ENCODE results near the gene KAT14.
"Not testable (repeated sequence)": the region's sequence is repeated elsewhere in the genome, so short reads cannot be mapped to it uniquely, and the experiment has no call there.

The KAT14 gene

DNA sequence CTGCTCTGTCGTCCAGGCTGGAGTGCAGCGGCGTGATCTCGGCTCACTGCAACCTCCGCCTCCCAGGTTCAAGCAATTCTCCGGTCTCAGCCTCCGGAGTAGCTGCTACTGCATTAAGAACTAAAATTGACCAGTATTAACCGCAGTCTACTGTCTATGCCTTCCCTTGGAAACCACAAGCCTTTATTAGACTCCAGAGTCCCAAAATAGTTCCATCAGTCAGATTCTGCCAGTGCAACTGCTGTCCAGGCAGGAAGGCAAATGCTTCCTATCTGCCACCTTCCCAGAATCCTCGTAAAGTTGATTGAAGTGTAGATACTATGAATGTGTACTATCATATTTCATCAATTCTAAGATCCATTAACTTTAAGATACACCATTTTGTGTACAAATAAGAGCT is 16.7 kb downstream of the KAT14 start:
- no peak for DNase-seq (ENCODE audit: low read depth in 4 of 4, low spot score in 1 of 4)

DNA sequence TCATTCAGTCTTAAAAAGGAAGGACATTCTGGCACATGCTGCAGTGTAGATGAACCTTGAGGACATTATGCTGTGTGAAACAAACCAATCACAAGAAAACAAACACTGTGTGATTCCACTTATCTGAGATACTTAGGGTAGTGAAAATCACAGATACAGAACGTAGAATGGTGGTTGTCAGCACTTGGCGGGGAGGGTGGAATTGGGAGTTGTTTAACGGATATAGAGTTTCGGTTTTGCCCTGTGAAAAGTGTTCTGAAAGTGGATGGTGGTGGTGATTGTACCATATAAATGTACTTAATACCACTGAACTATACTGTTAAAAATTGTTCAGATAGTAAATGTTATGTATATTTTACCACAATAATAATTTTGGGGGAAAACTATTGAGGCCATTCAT is 18.4 kb downstream of the KAT14 start:
- no peak for DNase-seq (ENCODE audit: low read depth in 4 of 4, low spot score in 1 of 4)

DNA sequence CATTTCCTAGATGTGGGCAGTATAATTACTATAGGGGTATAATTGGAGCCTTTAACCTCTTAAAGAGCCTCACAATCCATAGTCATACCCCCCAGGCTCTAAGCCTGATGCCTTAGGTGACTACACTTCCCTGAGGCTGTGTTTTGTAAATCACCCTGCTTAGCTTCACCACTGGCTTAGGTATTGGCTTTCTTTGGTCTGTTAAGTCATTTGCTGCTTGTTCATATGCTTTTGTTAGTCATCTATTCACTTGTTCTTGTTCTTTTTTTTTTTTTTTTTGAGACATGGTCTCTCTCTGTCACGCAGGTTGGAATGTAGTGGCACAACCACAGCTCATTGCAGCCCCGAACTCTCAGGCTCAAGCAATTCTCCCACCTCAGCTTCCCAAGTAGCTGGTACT is 26.7 kb downstream of the KAT14 start:
- DNase-seq (ENCODE audit: low read depth in 4 of 4, low spot score in 1 of 4) = no peak

DNA sequence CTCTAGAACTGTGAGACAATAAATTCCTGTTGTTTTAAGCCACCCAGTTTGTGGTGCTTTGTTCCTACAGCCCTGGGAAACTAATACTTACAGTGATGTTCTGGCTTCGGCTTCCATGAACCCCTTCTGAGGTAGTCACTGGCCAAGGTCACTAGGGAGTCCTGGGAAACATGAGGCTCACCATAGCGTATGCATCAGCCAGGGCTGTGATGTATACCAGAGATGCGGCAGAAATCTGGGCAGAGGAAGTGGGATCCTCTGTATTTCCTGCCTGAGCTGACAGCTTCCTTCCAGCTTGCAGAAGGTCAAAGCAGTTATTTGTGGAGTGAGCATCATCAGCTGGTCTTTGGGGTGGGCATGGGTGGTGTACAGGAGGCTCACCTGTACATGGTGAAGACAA is 27.9 kb downstream of the KAT14 start:
- no peak for DNase-seq (ENCODE audit: low read depth in 4 of 4, low spot score in 1 of 4)

DNA sequence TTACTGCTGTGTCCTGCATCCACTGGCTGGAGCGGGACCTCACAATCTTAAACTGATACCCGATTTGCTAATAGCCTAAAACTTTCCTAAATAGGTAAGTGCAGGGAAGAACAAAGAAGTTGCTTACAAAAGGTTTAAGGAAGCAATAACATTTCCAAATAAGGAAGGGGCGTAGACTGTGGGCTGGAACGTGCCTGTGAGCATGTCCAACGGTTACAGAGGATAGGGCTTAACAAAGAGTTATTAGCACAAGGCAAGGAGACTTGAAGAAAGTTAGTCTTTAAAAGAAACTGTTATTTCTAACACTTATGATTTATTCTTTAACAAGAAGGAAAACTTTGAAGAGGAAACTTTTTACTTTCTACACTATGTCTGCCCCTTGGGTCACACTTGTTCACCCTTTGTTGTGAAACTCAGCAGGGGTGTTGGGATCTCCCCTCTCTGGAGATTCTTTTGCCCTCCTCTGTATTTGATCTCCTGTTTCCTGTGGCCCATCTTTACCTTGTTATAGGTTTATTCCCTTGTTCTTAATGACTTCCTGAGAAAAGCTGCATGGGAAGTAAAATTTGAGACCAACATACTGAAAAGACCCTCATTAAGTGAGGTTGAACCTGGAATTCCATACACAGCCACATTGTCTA is 28.7 kb downstream of the KAT14 start:
- no peak for DNase-seq (ENCODE audit: low read depth in 4 of 4, low spot score in 1 of 4)

DNA sequence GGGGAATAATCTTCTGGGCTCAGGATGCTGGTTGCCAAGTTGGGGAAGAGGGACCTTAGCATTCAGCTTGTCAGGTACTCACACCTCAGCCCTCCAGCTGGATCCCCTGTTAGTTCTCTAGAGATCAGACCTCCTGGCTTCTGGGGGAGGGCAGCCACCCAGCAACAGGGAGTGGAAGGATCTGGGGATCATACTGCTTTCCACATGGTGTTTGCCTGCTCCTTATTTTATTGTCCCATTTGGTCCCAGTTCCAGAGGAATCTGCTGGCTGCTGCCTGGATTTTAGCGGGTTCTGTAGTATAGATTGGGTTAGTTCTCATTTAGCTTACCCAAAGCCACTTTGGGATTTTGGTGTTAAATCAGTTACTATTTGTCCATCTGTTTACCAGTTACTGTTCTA is 29.3 kb downstream of the KAT14 start:
- no peak for DNase-seq (ENCODE audit: low read depth in 4 of 4, low spot score in 1 of 4)

DNA sequence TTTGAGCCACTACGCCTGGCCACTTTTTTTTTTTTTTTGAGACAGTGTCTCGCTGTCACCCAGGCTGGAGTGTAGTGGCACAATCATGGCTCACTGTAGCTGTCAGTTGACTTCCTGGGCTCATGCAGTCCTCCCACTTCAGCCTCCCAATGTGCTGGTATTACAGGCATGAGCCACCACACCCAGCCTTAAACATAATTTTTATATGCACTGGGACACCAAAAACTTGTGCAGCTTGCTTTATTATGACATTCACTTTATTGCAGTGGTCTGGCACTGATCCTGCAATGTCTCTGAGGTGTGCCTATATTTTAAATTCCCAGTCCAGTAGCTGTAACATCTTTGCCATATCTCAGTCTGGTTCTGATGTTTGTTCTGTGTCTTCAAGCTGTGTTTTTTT is 34.7 kb downstream of the KAT14 start:
- DNase-seq (ENCODE audit: low read depth in 4 of 4, low spot score in 1 of 4) = no peak

DNA sequence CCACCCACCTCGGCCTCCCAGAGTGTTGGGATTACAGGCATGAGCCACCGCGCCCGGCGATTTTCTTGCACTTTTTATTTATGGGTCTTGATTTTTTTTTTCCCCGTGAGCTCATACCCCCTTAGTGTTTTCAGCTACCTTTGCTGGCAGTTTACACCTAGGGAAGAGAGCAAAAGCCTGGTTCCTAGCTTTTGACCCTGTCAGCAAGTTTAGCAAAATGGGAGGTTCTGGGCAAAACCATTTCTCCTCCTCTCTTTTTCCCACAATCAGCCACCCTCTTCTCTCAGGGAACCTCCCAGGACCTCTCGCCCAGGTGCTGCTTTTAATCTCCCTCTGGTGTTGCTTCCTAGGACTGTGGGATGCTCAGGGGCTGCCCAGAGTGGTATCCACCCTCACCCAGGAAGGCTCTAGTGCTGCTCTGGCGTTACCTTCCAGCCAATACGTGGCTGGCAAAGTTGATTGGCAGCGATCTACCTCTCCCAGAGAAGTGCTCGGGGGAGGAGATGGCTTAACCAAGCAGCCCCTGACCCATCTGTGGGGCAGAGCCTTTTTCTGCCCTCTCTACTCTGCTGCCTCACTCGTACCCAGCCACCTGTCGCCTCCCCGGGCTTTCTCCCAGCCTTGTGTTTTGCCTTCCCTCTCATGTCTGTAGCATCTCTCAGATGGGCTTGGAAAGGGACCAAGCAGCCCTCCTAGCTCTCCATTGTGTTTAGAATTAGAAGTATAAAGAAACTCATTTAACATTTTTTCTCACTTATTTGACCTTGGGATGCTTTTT is 37.4 kb downstream of the KAT14 start:
- no peak for DNase-seq (ENCODE audit: low read depth in 4 of 4, low spot score in 1 of 4)

DNA sequence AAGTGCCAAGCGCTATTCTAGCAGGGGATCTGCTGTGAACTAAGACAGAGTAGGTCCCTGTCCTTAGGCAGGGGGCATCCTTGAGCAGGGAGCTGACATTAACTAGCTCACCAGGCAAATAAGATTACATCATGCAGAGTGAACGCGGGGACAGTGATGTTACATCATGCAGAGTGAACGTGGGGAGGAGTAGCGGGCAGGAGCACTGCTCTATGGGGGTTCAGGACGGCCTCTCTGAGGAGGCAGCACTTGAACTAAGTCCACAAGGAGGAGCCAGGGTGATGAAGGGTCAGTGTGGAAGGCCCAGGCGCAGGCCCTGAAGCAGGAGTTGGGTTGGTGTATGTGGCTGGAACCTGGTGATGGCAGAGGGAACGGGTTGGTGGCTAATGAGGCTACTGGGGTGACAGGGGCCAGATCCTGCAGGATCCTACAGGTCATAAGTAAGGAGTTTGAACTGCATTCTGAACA is 38.7 kb downstream of the KAT14 start:
- DNase-seq (ENCODE audit: low read depth in 4 of 4, low spot score in 1 of 4) = no peak

DNA sequence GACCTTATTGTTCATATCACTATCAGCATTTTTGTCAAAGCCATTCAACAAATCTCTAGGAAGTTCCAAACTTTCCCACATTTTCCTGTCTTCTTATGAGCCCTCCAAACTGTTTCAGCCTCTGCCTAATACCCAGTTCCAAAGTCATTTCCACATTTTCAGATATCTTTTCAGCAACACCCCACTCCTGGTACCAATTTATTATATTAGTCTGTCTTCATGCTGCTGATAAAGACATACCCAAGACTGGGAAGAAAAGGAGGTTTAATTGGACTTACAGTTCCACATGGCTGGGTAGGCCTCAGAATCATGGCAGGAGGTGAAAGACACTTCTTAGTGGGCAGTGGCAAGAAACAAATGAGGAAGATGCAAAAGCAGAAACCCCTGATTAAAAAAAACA is 42.7 kb downstream of the KAT14 start:
- DNase-seq (ENCODE audit: low read depth in 4 of 4, low spot score in 1 of 4) = not testable (repeated sequence)

DNA sequence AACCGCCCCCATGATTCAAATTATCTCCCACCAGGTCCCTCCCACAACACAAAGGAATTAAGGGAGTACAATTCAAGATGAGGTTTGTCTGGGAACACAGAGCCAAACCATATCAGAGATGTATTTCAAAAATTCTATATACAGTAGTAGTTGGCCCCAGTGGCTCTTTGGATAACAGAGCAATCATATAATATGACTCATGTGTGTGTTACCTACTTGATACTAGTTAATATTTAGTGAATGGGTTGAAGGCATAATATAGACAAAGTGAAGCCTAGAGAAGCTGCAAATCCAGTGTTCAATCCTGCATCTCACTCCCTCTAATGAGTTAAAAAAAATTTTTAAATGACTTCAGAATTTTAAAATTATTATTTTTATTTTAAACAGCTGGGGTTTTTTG is 43.2 kb downstream of the KAT14 start:
- DNase-seq (ENCODE audit: low read depth in 4 of 4, low spot score in 1 of 4) = no peak

DNA sequence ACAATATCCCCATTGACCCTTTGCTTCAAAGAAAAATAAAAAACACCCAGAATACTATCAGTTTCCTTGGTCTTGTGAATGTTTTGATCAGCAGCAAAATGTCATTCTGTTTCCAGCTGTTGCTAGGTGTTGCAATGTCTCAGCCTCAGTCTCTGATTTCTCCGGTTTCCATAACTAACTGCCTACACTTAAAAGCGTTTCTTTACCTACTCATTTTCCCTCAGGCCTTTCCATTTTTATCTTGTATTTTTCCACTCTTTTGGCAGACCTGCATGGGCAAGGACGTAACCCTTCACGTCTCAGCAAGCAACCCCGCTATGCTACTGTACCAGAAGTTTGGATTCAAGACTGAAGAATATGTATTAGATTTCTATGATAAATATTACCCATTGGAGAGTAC is 49.4 kb downstream of the KAT14 start:
- DNase-seq (ENCODE audit: low read depth in 4 of 4, low spot score in 1 of 4) = no peak

DNA sequence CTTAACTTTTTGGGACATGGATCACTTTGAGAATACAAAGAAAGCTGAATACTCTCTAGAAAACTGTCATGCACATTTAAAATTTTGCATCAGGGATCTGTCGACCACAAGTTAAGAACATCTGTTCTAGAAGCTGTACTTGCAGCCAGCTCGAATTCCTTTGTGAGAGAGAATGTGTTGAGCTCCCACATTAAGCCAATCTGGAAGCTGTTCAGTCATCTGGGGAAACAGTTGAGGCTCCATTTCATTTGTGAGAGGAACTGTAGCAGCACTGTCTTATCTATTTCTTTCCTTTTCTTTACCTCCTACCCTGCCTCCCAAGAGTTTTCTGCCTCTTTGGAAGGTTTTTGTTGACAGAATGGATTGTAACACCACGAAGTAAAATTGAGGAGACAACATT is 50.8 kb downstream of the KAT14 start:
- no peak for DNase-seq (ENCODE audit: low read depth in 4 of 4, low spot score in 1 of 4)

DNA sequence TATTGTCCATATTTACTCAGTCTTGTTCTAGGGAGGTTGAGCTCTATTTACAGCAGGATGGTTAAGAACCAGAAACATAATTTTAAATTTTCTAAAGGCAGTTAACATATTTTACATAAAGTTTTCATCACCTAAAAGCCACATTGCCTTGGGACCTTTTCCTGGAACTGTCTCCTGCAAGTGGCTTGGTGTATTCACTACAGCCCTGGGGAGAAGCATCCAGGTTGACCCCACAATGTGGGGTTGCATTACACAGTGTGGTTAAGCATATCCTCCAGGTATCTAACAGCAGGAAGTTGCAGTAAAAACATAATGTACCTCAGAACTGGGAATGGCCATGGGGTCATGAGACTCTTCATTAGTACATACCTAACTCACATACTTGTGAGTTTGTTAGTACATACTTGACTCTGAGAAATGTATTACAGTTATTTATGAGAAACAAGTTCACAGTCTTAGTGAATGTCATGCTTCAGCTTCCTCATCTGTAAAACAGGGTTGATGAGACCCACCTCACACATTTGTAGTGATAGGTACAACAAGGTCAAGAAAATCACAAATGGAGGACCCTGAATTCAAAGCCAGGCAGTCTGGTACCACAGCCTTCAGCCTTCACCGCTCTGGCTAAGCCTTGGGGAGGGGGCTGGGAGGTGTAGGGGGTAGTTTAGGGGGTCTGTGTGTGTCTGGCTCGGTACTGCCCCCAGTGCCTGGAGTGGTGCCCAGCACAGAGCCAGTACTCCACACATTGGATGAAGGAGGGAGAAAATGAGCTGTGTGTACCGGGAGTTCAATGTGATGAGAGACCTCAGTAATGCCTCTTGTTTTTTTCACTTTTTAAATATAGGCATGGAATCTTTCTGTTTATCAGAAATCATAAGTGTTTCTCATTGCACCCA is 52.9 kb downstream of the KAT14 start:
- no peak for DNase-seq (ENCODE audit: low read depth in 4 of 4, low spot score in 1 of 4)

DNA sequence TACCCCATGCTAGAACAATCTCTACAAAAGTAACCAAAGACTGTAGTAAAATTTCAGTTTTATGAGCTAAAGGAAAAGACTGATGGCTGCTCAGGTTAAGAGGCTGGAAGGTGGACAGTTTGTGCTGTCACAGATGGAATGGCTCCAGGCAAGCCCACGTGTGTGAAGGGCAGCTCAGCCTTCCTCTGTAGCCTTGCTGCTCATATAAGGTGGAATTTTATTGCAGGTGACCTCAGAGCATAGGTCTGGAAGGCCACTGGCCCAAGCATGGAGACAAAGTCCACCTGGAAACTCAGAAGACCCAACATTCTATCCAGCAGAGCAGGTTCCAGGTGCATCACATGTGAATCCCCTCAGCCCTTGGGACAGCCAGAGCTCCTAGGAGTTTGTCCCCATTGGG is 53.6 kb downstream of the KAT14 start:
- no peak for DNase-seq (ENCODE audit: low read depth in 4 of 4, low spot score in 1 of 4)

DNA sequence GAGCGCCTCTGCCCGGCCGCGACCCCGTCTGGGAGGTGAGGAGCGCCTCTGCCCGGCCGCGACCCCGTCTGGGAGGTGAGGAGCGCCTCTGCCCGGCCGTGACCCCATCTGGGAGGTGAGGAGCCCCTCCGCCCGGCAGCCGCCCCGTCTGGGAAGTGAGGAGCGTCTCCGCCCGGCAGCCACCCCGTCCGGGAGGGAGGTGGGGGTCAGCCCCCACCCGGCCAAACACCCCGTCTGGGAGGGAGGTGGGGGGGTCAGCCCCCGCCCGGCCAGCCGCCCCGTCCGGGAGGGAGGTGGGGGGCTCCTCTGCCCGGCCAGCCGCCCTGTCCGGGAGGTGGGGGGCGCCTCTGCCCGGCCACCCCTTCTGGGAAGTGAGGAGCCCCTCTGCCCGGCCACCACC is 56.8 kb downstream of the KAT14 start:
- DNase-seq (ENCODE audit: low read depth in 4 of 4, low spot score in 1 of 4) = not testable (repeated sequence)

DNA sequence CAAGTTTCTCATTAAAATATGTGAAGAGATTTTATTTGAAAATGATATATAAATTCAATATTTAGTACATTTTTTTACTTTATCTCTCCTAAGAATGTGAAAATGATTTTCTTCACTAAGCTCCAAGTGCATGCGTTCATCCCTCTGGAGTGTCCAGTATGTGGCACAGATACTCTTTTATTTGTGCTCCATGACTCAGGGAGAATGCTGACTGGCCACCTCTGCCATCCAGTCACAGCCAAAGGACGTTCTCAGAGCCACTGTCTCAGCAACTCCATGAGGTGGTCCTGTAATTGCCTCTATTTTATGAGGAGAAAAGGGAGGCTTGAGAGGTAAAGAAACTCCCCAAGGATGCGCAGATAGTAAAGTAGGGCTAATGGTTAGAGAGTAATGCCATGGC is 58.3 kb downstream of the KAT14 start:
- DNase-seq (ENCODE audit: low read depth in 4 of 4, low spot score in 1 of 4) = no peak

DNA sequence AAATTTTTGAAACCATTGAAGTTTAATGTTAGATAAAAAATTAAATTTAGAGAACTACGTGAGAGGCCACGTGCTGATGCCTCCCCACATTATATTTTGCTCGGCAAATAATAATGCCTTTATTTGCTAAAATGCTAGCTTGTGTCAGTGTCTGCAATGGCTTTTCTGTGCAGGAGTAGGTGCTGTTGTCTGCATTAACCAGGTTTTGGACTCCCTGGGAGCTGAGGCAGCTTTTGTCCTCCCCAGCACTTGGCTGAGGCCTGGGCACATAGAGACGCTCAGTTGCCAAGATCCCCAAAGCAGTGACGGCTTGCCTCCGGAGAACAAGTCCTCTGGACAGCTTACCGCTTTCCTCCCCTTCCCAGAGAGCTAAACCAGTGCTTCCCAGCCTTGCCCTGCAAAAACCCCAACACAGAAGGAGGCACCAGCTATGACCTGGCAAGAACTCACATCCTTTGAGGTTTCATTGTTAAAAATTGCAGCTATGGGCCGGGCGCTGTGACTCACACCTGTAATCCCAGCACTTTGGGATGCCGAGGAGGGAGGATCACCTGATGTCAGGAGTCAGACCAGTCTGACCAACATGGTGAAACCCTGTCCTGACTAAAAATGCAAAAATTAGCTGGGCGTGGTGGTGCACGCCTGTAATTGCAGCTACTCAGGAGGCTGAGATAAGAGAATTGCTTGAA is 59.9 kb downstream of the KAT14 start:
- no peak for DNase-seq (ENCODE audit: low read depth in 4 of 4, low spot score in 1 of 4)

DNA sequence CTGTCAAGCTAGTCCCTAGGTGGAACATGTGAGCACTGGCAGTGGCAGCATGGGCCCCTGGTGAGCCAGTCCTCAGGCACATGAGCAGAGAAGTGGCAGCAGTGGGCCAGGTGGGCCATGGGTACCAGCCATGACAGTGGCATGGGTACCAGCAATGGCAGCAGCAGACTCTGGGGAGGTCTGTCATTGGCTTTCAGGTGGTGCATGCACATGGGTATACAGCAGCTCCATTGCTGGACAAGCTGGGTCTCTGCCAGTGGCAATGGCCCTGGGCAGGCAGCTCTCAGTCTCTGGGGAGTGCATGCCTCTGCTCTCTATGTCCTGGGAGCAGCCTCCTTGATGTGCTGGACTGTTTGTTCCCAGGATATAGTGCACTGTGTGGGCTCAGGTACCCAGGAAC is 65.3 kb downstream of the KAT14 start:
- DNase-seq (ENCODE audit: low read depth in 4 of 4, low spot score in 1 of 4) = no peak

DNA sequence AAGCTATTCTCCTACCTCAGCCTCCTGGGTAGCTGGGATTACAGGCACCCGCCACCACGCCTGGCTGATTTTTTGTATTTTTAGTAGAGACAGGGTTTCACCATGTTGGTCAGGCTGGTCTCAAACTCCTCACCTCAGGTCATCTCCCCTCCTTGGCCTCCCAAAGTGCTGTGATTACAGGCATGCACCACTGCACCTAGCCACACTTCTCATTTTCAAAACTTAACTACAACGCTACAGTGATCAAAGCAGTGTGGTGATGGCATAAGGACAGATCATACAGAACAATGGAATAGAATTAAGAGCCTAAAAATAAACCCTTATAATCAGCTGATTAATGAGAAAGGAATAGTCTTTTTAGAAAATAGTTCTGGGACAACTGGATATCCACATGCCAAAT is 66.0 kb downstream of the KAT14 start:
- DNase-seq (ENCODE audit: low read depth in 4 of 4, low spot score in 1 of 4) = not testable (repeated sequence)

DNA sequence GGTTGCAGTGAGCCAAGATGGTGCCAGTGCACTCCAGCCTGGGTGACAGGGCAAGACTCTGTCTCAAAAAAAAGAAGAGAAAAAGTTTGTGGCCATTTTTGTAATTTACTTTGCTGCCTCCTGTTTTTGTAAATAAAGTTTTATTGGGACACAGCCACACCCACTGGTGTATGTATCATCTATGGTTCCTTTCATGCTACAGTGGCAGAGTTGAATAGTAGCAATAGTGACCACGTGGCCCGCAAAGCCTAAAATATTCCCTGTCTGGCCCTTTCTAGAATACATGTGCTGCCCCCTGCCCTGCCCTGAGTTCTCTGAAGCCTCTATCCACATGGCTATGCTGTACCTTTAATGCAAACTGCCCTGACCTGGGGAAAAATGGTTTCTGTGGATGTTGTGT is 75.3 kb downstream of the KAT14 start:
- no peak for DNase-seq (ENCODE audit: low read depth in 4 of 4, low spot score in 1 of 4)

Data from stimulated activated CD4-positive, alpha-beta T cell treated with anti-CD3 and anti-CD28 coated beads, Interleukin-1b, Interleukin-23, amount 100 ng/mL, for 24 hours (primary cell).